ENCODE results near the gene SYNCRIP.

- TF ChIP-seq CTCF (IDR thresholded peaks at IDR 0.05; ENCODE audit: insufficient read depth, low read depth, low read length) (no peak), EZH2 (IDR thresholded peaks at IDR 0.05; ENCODE audit: insufficient read depth, low read length) (no peak)
Measured at GRCh38 chr6:85662251-85662650, 19.6 kb upstream of the SYNCRIP start.
